ENCODE measurements around the gene LTA4H.
A peak's percentile ranks its signal among the peaks of the same experiment; 100 is the strongest.

Gene LTA4H

GRCh38 chr12:96044017-96044942, 8.9 kb upstream of the LTA4H start:
- H3K4me3 ChIP-seq (ENCODE audit: control insufficient read depth, low read depth, low read length), result no peak overlapping the region
- TF ChIP-seq CTCF (conservative IDR thresholded peaks at IDR 0.05; ENCODE audit: control insufficient read depth, insufficient read depth, low read depth, low read length), result no peak
- DNase-seq (ENCODE audit: low read depth), result peak; percentile 83

- no peak for DNase-seq (ENCODE audit: low read depth)
- H3K4me3 ChIP-seq (ENCODE audit: control insufficient read depth, low read depth, low read length), result no peak overlapping the region
- TF ChIP-seq CTCF (conservative IDR thresholded peaks at IDR 0.05; ENCODE audit: control insufficient read depth, insufficient read depth, low read depth, low read length), result no peak
Observed at GRCh38 chr12:96041181-96041580, 5.8 kb upstream of the LTA4H start.

GRCh38 chr12:96040305-96041133, 5.1 kb upstream of the LTA4H start:
- no peak for DNase-seq (ENCODE audit: low read depth)
- TF ChIP-seq CTCF (conservative IDR thresholded peaks at IDR 0.05; ENCODE audit: control insufficient read depth, insufficient read depth, low read depth, low read length), result no peak
- H3K4me3 ChIP-seq (ENCODE audit: control insufficient read depth, low read depth, low read length), result no peak overlapping the region

- TF ChIP-seq CTCF (conservative IDR thresholded peaks at IDR 0.05; ENCODE audit: control insufficient read depth, insufficient read depth, low read depth, low read length), result no peak
- no peak for DNase-seq (ENCODE audit: low read depth)
- no peak overlapping the region for H3K4me3 ChIP-seq (ENCODE audit: control insufficient read depth, low read depth, low read length)
Observed at GRCh38 chr12:96039516-96039915, 4.1 kb upstream of the LTA4H start.

GRCh38 chr12:96036765-96037455, 1.5 kb upstream of the LTA4H start:
- no peak overlapping the region for H3K4me3 ChIP-seq (ENCODE audit: control insufficient read depth, low read depth, low read length)
- DNase-seq (ENCODE audit: low read depth), result peak; percentile 82
- TF ChIP-seq CTCF (conservative IDR thresholded peaks at IDR 0.05; ENCODE audit: control insufficient read depth, insufficient read depth, low read depth, low read length), result no peak

GRCh38 chr12:96034621-96035282, 635 bp downstream of the LTA4H start:
- H3K4me3 ChIP-seq (ENCODE audit: control insufficient read depth, low read depth, low read length), result peak overlapping the region; percentile 83
- no peak for TF ChIP-seq CTCF (conservative IDR thresholded peaks at IDR 0.05; ENCODE audit: control insufficient read depth, insufficient read depth, low read depth, low read length)
- DNase-seq (ENCODE audit: low read depth), result peak; percentile 35

All from fibroblast of mammary gland (primary cell).